Liver (tissue), 9 donors: ENCODE data around the gene APOBEC3A. TPM values are rescaled to one million over a fixed set of nuclear protein-coding genes. Genes with fewer than 3 reads are reported as not detected.
"Not testable (repeated sequence)": the region's sequence is repeated elsewhere in the genome, so short reads cannot be mapped to it uniquely, and the experiment has no call there.

Experiments
- DNase-seq: peaks from one replicate; pipeline ENCODE4 v3.0.0-alpha.2; 2017; ENCODE audit warnings: low spot score
- H3K27ac ChIP-seq, 2 donors: one replicate each; pipeline ENCODE4 v1.7.0; 2013; ENCODE audit warnings: inconsistent platforms in 2 of 2, low read length in 2 of 2, control low read depth in 1 of 2, low read depth in 1 of 2, mild to moderate bottlenecking in 1 of 2
- H3K27me3 ChIP-seq, 4 donors: one replicate each; pipeline versions ENCODE4 v1.6.1 to v1.7.0; 2013; ENCODE audit warnings: low read length in 3 of 4, inconsistent platforms in 1 of 4, mild to moderate bottlenecking in 1 of 4, moderate library complexity in 1 of 4; ENCODE audit not compliant: control insufficient read depth in 4 of 4, insufficient read depth in 4 of 4
- H3K36me3 ChIP-seq, 4 donors: one replicate each; pipeline versions ENCODE4 v1.6.1 to v1.7.0; 2013; ENCODE audit warnings: low read length in 3 of 4, mild to moderate bottlenecking in 3 of 4, low read depth in 1 of 4, moderate library complexity in 1 of 4; ENCODE audit not compliant: control insufficient read depth in 4 of 4, insufficient read depth in 3 of 4
- H3K4me1 ChIP-seq, 4 donors: one replicate each; pipeline versions ENCODE4 v1.6.1 to v1.7.0; 2013; ENCODE audit warnings: low read length in 3 of 4, mild to moderate bottlenecking in 3 of 4, moderate library complexity in 1 of 4; ENCODE audit not compliant: control insufficient read depth in 4 of 4, insufficient read depth in 4 of 4
- H3K4me3 ChIP-seq, 3 donors: one replicate each; pipeline versions ENCODE4 v1.6.1 to v1.7.0; 2013; ENCODE audit warnings: low read length in 3 of 3, control low read depth in 1 of 3, low read depth in 1 of 3, mild to moderate bottlenecking in 1 of 3
- H3K9ac ChIP-seq, 2 donors: one replicate each; pipeline ENCODE4 v1.7.0; 2013; ENCODE audit warnings: low read length in 2 of 2, mild to moderate bottlenecking in 2 of 2, moderate library complexity in 2 of 2, control low read depth in 1 of 2, low read depth in 1 of 2
- H3K9me3 ChIP-seq, 4 donors: one replicate each; pipeline versions ENCODE4 v1.6.1 to v1.7.0; 2013; ENCODE audit warnings: low read length in 3 of 4; ENCODE audit not compliant: control insufficient read depth in 4 of 4
- FOXA2 ChIP-seq: IDR thresholded peaks from 2 replicates; pipeline ENCODE4 v1.6.1; 2016; ENCODE audit warnings: antibody characterized with exemption
- HNF4A ChIP-seq, 2 donors: conservative IDR thresholded peaks; 2 replicates each; pipeline ENCODE4 v1.6.1; 2016; ENCODE audit warnings: antibody characterized with exemption in 2 of 2, mild to moderate bottlenecking in 2 of 2
- JUND ChIP-seq, 2 donors: IDR thresholded peaks; 2 replicates each; pipeline ENCODE4 v1.6.1; 2016; ENCODE audit warnings: antibody characterized with exemption in 2 of 2
- MAX ChIP-seq: IDR thresholded peaks from 2 replicates; pipeline ENCODE4 v1.6.1; 2016; ENCODE audit warnings: antibody characterized with exemption
- NR2F2 ChIP-seq: IDR thresholded peaks from 2 replicates; pipeline ENCODE4 v1.6.1; 2016; ENCODE audit warnings: antibody characterized with exemption
- REST ChIP-seq: IDR thresholded peaks from 2 replicates; pipeline ENCODE4 v1.6.1; 2016; ENCODE audit warnings: antibody characterized with exemption, mild to moderate bottlenecking
- RXRA ChIP-seq, 2 donors: IDR thresholded peaks; 2 replicates each; pipeline ENCODE4 v1.6.1; 2017 to 2018; ENCODE audit warnings: antibody characterized with exemption in 2 of 2, mild to moderate bottlenecking in 1 of 2
- SP1 ChIP-seq: IDR thresholded peaks from 2 replicates; pipeline ENCODE4 v1.6.1; 2018; ENCODE audit warnings: antibody characterized with exemption, mild to moderate bottlenecking
- TAF1 ChIP-seq: conservative IDR thresholded peaks from 2 replicates; pipeline ENCODE4 v1.6.1; 2016; ENCODE audit warnings: antibody characterized with exemption, mild to moderate bottlenecking
- WGBS: extraction: QIAGEN DNeasy Blood & Tissue Kit; methylation state at CpG from one replicate; pipeline ENCODE4 v1.1.7; 2013; 5-methylcytosine and 5-hydroxymethylcytosine counted together
- polyA plus RNA-seq, 2 donors: library from polyadenylated mRNA; stranded (reverse) in 1 of 2; unstranded in 1 of 2; fragments of 200-250 nt in 1 of 2; fragments of >200 nt in 1 of 2; fragmentation: Nextera tagmentation in 1 of 2; extraction: Ambion mirVana in 1 of 2; gene quantifications; one replicate each; pipeline versions ENCODE4 v1.2.1 to v1.2.3, GENCODE V29; 2013 to 2015
- total RNA-seq, 2 donors: library from RNA; depleted of rRNA; stranded (reverse); fragments of >200 nt; gene quantifications; one replicate each; pipeline ENCODE4 v1.2.3, GENCODE V29; 2014
- TF ChIP-seq, protein P1 (sequence below): IDR thresholded peaks from 2 replicates; pipeline ENCODE4 v1.6.1; 2016; ENCODE audit warnings: antibody characterized with exemption
- TF ChIP-seq, protein P2 (sequence below): IDR thresholded peaks from 2 replicates; pipeline ENCODE4 v1.6.1; 2016; ENCODE audit warnings: antibody characterized with exemption
- TF ChIP-seq, protein P3 (sequence below): fragments of 150-350 bp; IDR thresholded peaks from 2 replicates; pipeline ENCODE4 v1.5.1; 2017; ENCODE audit warnings: improper control_type of control experiment, low read depth, low read length; ENCODE audit not compliant: missing input control
- donor health status: healthy.
- donor health status: healthy.
- donor health status: healthy.
- donor health status: healthy.
- donor health status: healthy.

APOBEC3A gene
- total and polyA plus RNA-seq, 4 donors: 0.26 to 8.7 (median 4.6) TPM

GRCh38 chr22:38984224-38984623, 26.8 kb downstream of the APOBEC3A start:
- TF ChIP-seq TAF1 (no peak), REST (no peak), MAX (no peak), HNF4A (conservative IDR thresholded peaks at IDR 0.05) (no peak), NR2F2 (no peak), JUND (IDR thresholded peaks at IDR 0.05) (no peak), SP1 (no peak), FOXA2 (no peak)
- TF ChIP-seq, protein P1, sequence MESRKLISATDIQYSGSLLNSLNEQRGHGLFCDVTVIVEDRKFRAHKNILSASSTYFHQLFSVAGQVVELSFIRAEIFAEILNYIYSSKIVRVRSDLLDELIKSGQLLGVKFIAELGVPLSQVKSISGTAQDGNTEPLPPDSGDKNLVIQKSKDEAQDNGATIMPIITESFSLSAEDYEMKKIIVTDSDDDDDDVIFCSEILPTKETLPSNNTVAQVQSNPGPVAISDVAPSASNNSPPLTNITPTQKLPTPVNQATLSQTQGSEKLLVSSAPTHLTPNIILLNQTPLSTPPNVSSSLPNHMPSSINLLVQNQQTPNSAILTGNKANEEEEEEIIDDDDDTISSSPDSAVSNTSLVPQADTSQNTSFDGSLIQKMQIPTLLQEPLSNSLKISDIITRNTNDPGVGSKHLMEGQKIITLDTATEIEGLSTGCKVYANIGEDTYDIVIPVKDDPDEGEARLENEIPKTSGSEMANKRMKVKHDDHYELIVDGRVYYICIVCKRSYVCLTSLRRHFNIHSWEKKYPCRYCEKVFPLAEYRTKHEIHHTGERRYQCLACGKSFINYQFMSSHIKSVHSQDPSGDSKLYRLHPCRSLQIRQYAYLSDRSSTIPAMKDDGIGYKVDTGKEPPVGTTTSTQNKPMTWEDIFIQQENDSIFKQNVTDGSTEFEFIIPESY: no peak
- TF ChIP-seq, protein P2, sequence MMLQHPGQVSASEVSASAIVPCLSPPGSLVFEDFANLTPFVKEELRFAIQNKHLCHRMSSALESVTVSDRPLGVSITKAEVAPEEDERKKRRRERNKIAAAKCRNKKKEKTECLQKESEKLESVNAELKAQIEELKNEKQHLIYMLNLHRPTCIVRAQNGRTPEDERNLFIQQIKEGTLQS: no peak
- TF ChIP-seq, protein P3, sequence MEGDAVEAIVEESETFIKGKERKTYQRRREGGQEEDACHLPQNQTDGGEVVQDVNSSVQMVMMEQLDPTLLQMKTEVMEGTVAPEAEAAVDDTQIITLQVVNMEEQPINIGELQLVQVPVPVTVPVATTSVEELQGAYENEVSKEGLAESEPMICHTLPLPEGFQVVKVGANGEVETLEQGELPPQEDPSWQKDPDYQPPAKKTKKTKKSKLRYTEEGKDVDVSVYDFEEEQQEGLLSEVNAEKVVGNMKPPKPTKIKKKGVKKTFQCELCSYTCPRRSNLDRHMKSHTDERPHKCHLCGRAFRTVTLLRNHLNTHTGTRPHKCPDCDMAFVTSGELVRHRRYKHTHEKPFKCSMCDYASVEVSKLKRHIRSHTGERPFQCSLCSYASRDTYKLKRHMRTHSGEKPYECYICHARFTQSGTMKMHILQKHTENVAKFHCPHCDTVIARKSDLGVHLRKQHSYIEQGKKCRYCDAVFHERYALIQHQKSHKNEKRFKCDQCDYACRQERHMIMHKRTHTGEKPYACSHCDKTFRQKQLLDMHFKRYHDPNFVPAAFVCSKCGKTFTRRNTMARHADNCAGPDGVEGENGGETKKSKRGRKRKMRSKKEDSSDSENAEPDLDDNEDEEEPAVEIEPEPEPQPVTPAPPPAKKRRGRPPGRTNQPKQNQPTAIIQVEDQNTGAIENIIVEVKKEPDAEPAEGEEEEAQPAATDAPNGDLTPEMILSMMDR: no peak
- H3K27ac ChIP-seq: no peak overlapping the region
- peaks cover 0 to 4% (median 0%) of the 10 kb centered on the region in 4 donors for H3K4me1 ChIP-seq
- H3K36me3 ChIP-seq: no peaks in the 10 kb centered on the region
- no peaks in the 10 kb centered on the region for H3K27me3 ChIP-seq
- DNase-seq: no peak
- H3K9ac ChIP-seq: no peak overlapping the region
- 94% methylated on average over 2 of the region's 2 CpGs for WGBS
- no peaks in the 10 kb centered on the region for H3K9me3 ChIP-seq
- H3K4me3 ChIP-seq: no peak overlapping the region

GRCh38 chr22:38984784-38985757, 27.7 kb downstream of the APOBEC3A start:
- WGBS: 50% methylated on average over 9 of the region's 9 CpGs
- not testable (repeated sequence) for H3K9ac ChIP-seq, H3K27me3 ChIP-seq, H3K9me3 ChIP-seq, H3K36me3 ChIP-seq, H3K4me1 ChIP-seq, DNase-seq, H3K4me3 ChIP-seq, H3K27ac ChIP-seq
- peak in 1 of 2 donors; percentile 47 for TF ChIP-seq RXRA (IDR thresholded peaks at IDR 0.05)
- TF ChIP-seq JUND (IDR thresholded peaks at IDR 0.05): peak; percentile 39 to 90
